Medulla oblongata (tissue), 1 donor: ENCODE data around the gene PVR.
A peak's percentile ranks its signal among the peaks of the same experiment; 100 is the strongest.
"Not testable (repeated sequence)": the region's sequence is repeated elsewhere in the genome, so short reads cannot be mapped to it uniquely, and the experiment has no call there.

Experiments used
- DNase-seq: peaks from one replicate; pipeline ENCODE4 v3.0.0-alpha.2; 2015; ENCODE audit errors: extremely low spot score

The PVR gene

GRCh38 chr19:44672226-44672625, 28.5 kb downstream of the PVR start:
- no peak for DNase-seq

DNA sequence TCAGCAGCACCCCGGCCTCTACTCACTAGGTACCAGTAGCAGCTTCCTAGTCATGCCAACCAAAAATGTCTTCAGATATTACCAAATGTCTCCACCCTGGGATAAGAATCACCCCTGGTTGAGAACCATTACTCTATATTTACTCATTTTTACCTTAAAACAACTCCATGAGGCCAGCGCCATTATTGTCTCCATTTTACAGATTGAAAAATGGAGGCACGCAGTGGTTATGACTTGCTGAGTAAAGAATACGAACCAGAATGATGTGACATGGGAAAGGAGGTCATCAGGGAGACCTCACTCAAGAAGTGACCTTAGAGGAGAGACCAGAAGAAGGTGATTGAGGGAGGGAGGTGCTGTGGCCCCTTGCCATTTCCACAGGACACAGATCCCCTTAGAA, 29.8 kb downstream of the PVR start:
- DNase-seq, result no peak

- no peak for DNase-seq
Measured at GRCh38 chr19:44675521-44675920, 31.8 kb downstream of the PVR start.

DNA sequence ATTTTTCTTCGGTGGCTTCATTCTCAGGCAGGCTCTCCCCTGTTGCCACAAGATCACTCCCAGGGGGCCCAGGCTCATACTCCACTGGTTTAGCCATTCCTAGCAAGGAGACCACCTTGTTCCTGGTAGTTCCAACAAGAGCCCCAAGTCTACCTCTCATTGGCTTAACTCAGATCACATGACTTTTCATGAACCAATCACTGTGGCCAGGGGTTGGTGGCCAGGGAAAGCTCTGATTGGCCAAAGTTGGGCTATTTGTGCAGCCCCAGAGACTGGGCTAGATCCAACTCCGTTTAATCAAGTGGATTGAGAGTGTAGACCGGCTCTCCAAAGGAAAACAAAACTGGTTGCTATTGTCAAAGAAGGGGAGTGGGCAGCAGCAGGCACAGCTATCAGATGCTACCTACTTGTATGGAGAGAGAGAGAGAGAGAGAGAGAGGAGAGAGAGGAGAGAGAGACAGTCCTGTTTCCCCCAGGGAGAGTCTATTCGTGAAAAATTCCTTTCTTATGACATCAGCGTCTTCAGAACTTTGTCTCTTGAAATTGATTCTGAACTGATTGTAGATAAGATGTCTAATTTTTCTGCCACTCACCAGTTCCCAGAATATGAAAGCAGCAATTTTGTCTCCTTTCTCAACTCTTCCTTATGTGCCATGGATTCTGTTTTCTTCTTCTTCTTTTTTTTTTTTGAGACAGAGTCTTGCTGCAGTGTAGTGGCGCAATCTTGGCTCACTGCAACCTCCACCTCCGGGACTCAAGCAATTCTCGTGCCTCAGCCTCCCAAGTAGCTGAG, 33.5 kb downstream of the PVR start:
- DNase-seq, result no peak

DNA sequence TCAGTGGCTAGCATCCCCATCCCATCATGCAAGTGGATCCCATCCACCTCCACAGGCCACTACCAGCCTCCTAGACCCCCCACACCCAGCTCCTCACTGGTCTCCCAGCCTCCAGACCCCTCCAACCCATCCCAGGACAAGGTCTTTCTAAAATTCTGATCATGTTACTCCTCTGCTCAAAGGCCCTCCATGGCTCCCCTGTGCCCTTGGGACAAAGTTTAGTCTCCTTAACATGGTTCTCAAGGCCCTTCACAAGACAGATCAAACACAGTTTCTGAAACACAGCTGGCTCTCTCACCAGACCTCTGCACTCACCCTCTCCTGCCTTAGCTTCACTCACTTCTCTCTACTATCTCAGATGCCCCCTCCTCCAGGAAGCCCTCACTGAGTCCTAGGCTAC, 36.8 kb downstream of the PVR start:
- DNase-seq, result no peak

DNA sequence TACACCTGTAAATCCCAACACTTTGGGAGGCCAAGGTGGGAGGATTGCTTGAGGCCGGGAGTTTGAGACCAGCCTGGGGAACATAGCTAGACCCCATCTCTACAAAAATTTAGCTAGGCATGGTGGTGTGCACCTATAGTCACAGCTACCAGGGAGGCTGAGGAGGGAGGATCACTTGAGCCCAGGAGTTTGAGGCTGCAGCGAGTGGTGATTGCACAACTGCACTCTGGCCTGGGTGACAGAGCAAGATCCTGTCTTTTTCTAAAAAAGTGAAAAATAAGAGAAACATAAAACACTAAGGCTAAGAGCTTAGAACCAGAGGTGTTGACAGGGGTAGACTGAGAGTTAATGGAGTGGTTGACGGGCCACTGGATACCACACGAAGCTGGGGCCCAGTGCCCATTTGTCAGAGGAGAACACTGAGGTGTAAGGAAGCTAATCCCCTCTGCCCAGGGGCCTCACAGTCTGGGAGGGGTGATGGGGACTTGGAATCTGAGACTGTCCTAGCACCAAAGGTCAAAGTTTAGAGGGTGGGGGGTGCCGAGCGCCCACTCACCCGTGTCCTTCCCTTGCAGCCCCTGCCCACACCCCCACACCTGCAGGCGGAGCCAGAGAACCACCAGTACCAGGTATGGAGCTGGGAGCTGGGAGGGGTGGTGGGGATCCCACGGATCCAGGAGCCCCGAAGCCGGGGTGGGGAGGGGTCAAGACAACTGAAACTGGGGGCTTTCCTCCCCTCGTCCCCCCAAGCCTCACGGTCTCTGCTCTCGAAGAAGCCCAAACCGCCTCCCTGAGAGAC, 38.5 kb downstream of the PVR start:
- DNase-seq, result no peak

DNA sequence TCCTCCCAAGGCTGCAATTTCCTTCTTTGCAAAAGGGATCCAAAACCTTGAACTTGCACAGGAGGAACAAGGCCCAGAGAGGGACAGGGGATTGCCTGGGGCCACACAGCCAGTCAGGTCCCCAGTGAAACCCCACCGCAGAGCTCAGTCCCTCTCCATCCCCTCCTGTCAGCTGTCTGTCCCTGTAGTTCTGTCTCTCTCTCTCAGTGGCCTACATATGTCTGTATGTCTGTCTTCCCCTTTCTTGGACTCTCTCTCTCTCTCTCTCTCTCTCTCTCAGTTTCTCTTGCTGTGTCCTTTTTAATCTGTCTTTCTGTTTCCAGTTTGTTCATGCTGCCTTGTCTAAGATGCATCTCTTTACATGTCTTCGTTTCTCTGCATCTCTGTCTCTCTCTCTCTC, 39.1 kb downstream of the PVR start:
- DNase-seq, result no peak

- DNase-seq, result no peak
Measured at GRCh38 chr19:44683434-44684210, 39.9 kb downstream of the PVR start.

DNA sequence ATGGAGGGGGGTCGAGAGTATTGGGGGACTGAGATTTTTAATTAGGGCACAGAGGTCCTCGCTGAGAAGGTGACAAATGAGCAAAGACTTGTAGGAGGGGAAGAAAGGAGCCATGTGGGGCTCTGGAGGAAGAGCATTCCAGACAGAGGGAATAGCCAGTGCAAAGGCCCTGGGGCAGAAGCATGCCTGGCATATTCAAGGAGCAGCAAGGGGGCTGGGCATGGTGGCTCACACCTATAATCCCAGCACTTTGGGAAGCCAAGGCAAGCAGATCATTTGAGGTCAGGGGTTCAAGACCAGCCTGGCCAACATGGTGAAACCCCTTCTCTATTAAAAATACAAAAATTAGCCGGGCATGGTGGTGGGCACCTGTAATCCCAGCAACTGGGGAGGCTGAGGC, 40.7 kb downstream of the PVR start:
- DNase-seq, result not testable (repeated sequence)

- no peak for DNase-seq
Measured at GRCh38 chr19:44684892-44685863, 41.5 kb downstream of the PVR start.

DNA sequence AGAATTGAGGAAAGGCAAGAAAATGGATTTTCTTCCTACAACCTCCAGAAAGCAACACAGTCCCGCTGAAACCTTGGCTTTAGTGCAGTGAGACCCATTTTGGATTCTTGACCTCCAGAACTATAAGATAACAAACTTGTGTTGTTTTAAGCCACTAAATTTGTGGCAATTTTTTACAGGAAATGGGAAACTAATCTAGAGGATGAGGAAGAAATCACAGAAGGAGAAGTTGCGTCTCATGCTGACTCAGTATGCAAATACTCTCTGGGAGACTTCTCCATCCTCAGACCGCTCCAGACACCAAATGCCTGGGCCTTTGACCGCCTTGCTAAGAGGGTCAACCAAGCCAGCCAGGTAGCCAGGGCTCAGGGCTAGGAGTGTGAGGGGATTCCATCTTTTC, 42.2 kb downstream of the PVR start:
- DNase-seq, result peak; percentile 44

GRCh38 chr19:44686896-44687295, 43.2 kb downstream of the PVR start:
- no peak for DNase-seq

GRCh38 chr19:44687888-44688287, 44.2 kb downstream of the PVR start:
- DNase-seq, result no peak

- peak; percentile 59 for DNase-seq
Measured at GRCh38 chr19:44689290-44690130, 45.8 kb downstream of the PVR start.

GRCh38 chr19:44690131-44690440, 46.4 kb downstream of the PVR start:
- no peak for DNase-seq

DNA sequence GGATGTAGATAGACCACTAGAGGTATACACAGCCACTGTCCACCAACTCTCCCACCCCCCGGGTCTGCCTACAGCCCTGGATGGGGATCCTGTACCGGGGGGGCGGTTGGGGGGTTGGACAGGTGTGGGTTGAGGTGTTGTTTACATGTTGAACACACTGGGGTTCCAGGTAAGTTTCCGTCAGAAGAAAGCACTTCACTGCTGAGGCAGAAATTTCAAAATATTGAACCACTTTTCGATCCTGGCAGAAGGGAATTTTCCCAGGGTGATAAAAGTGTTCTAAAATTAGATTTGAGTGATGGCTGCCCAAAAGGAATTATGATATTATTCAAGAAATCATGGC, 48.6 kb downstream of the PVR start:
- DNase-seq, result no peak

- DNase-seq, result no peak
Measured at GRCh38 chr19:44694184-44694579, 50.5 kb downstream of the PVR start.

DNA sequence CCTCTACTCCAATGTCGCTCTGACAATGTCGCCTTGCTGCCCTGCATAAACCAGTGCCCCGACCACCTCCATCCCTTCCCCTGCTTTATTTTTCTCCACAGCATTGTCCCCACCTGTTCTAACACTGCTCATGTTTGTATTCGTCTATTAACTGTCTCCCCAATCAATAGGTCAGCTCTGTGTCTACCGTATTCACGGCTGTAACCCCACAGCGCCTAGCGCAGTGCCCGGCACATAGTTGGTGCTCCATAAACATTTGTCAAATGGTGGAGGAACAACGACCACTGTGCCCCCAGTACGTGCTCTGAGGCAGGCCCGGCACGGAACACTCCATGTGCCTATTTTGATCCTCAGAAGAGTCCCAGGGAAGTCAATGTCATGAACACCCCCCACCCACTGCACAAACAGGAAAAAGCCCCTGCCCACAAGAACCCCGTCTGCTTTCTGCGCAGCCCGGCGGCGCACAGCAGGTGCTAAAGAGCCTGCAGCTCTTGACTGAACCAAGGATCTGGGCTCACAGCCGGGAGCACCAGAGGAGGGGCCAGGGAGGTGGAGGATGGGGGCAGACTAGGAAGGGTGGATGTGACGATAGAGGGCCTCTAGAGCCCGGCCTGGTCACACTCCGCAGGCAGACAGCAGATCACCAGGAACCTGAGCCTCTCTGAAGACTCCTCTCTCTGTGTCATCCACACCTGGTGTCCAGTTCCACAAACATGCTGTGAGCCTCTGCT, 53.4 kb downstream of the PVR start:
- DNase-seq, result no peak

- no peak for DNase-seq
Measured at GRCh38 chr19:44697670-44698034, 53.9 kb downstream of the PVR start.
